ENCODE results near the gene ST8SIA1. TPM values are rescaled to one million over a fixed set of nuclear protein-coding genes. Genes with fewer than 3 reads are reported as not detected.

Gene ST8SIA1
- total RNA-seq, 1 experiment from 2014 or later, result not detected

DNA sequence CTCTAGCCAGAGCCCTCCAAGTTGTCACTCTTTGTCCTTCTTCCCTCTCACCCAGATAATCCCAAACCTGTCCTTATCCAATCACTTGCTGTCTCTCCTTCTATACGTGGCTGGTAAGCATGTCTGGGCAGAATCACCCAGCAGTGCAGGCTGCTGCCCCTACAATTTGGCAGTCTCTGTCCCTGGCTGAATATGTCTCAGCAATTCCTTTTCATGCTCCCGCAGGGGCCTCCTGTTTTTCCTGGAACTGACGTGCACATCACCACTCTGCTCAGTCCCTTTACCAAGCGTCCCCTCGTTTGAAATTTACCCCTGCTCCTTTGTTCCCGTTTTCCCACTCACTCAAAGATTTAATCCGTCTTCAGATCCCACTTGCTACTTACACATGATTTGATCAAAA is 80.0 kb downstream of the ST8SIA1 start:
- WGBS (ENCODE audit: extremely low coverage, insufficient read length, low lambda C conversion rate), result no CpG with 5 or more reads among the region's 7 CpGs

More for the DNA sequence above, 80.0 kb downstream of the ST8SIA1 start:
- peaks cover 4% of the 10 kb centered on the region; the same call in 1 of the 2 replicates for H3K4me1 ChIP-seq (ENCODE audit: insufficient read depth, low read length)
- no peak overlapping the region for H3K4me2 ChIP-seq (ENCODE audit: insufficient read depth, insufficient read length, low read length)
- 0 out of 2 replicates have a peak overlapping the region, but pooled peaks have one; percentile 9 for H3K14ac ChIP-seq (ENCODE audit: insufficient read depth, low read length)
- TF ChIP-seq, protein P1, sequence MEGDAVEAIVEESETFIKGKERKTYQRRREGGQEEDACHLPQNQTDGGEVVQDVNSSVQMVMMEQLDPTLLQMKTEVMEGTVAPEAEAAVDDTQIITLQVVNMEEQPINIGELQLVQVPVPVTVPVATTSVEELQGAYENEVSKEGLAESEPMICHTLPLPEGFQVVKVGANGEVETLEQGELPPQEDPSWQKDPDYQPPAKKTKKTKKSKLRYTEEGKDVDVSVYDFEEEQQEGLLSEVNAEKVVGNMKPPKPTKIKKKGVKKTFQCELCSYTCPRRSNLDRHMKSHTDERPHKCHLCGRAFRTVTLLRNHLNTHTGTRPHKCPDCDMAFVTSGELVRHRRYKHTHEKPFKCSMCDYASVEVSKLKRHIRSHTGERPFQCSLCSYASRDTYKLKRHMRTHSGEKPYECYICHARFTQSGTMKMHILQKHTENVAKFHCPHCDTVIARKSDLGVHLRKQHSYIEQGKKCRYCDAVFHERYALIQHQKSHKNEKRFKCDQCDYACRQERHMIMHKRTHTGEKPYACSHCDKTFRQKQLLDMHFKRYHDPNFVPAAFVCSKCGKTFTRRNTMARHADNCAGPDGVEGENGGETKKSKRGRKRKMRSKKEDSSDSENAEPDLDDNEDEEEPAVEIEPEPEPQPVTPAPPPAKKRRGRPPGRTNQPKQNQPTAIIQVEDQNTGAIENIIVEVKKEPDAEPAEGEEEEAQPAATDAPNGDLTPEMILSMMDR (conservative IDR thresholded peaks at IDR 0.05), result no peak
- peak overlapping the region; percentile 32 for H2BK20ac ChIP-seq (ENCODE audit: low read depth, low read length, poor library complexity, severe bottlenecking)
- H3K18ac ChIP-seq (ENCODE audit: insufficient read length, low read depth, low read length), result no peak overlapping the region
- no peak overlapping the region for H4K91ac ChIP-seq (ENCODE audit: insufficient read length, low read depth, low read length)
- Mint-ChIP-seq H3K9me3 (no peaks in the 10 kb centered on the region), H3K27ac (no peak overlapping the region), H3K4me1 (no peaks in the 10 kb centered on the region), H3K36me3 (ENCODE audit: insufficient read depth in 1 of 3, low read depth in 3 of 3) (no peaks in the 10 kb centered on the region), H3K27me3 (ENCODE audit: low read depth) (no peaks in the 10 kb centered on the region), H3K4me3 (no peak overlapping the region)
- no peaks in the 10 kb centered on the region for H3K23me2 ChIP-seq (ENCODE audit: insufficient read length, low read depth, low read length, poor library complexity, severe bottlenecking)
- H3K27me3 ChIP-seq (ENCODE audit: insufficient read depth, low read length), result no peaks in the 10 kb centered on the region; the same call in 1 of the 2 replicates
- no peak overlapping the region for H2BK12ac ChIP-seq (ENCODE audit: insufficient read length, low read depth, low read length)
- H4K20me1 ChIP-seq (ENCODE audit: control insufficient read depth, insufficient read depth, insufficient read length), result no peaks in the 10 kb centered on the region
- H2BK5ac ChIP-seq (ENCODE audit: insufficient read length, low read length), result no peak overlapping the region
- H3K9ac ChIP-seq (ENCODE audit: extremely low read depth, insufficient read length, low read length), result no peak overlapping the region
- H4K5ac ChIP-seq (ENCODE audit: insufficient read length, low read depth, low read length), result no peak overlapping the region
- H3K23ac ChIP-seq (ENCODE audit: insufficient read length, low read depth, low read length), result no peak overlapping the region
- H2BK120ac ChIP-seq (ENCODE audit: low read depth, low read length, poor library complexity, severe bottlenecking), result no peak overlapping the region
- H3K79me2 ChIP-seq (ENCODE audit: insufficient read depth, low read length), result no peaks in the 10 kb centered on the region
- H4K8ac ChIP-seq (replicated peaks; ENCODE audit: insufficient read length, low read depth, low read length), result no peak overlapping the region
- no peaks in the 10 kb centered on the region for H3K79me1 ChIP-seq (ENCODE audit: insufficient read depth, low read depth, low read length, poor library complexity, severe bottlenecking)
- no peak overlapping the region for H3K56ac ChIP-seq (ENCODE audit: insufficient read length, low read depth, low read length)
- H2BK15ac ChIP-seq (ENCODE audit: low read depth, low read length), result no peak overlapping the region
- no peak for DNase-seq
- H3K4ac ChIP-seq (ENCODE audit: low read depth, low read length), result peak overlapping the region; percentile 84; the same call in 1 of the 2 replicates
- H2AFZ ChIP-seq (ENCODE audit: low read length), result no peak overlapping the region
- no peak overlapping the region for H2AK5ac ChIP-seq (ENCODE audit: insufficient read length, low read length)
- H3K27ac ChIP-seq (ENCODE audit: insufficient read length, low read depth, low read length), result no peak overlapping the region
- no peaks in the 10 kb centered on the region for H3K9me3 ChIP-seq (ENCODE audit: control insufficient read depth, low read depth, low read length)
- H3T11ph ChIP-seq (ENCODE audit: low read length), result no peak overlapping the region
